IPS-11a (cell line): ENCODE measurements around the gene C3orf62.
"Not testable (repeated sequence)": the region's sequence is repeated elsewhere in the genome, so short reads cannot be mapped to it uniquely, and the experiment has no call there.

Experiments
- H3K4me3 ChIP-seq: one replicate; pipeline ENCODE4 v1.5.1; 2013; ENCODE audit warnings: low read depth, low read length, control low read depth

The C3orf62 gene

DNA sequence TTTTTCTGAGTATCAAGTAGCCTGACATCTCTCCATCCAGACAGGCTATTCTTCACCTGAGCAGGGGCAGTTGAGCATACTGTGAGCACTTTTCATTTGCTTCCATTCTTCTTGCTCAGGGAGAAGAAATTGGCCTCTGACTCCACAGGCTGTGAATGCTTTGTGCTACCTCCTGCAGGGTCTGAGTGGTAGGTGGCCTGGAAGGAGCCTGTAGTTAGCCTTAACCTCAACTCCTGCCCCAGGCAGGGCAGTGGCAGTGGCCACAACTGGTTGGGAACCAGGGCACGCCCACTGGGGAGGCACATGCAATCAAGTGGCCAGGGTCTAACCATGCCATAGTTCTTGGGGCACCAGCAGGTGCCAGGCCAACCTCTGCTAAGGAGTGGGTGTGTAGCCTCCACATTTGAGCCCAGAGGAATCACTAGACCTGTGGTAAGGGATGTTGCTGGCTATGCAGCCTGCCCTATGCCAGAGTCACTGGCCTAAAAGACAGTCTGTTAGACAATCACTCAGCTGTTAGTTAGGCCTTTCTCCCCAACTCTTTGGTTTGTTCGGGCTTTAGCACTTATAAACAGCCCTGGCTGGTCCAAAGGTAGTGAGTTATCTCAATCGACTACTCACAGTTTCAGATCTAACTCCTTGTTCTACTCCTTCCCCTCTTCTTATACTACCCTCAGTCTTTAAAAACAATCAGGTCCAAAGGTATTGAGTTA lies 7.4 kb downstream of the C3orf62 start:
- no peak overlapping the region for H3K4me3 ChIP-seq

DNA sequence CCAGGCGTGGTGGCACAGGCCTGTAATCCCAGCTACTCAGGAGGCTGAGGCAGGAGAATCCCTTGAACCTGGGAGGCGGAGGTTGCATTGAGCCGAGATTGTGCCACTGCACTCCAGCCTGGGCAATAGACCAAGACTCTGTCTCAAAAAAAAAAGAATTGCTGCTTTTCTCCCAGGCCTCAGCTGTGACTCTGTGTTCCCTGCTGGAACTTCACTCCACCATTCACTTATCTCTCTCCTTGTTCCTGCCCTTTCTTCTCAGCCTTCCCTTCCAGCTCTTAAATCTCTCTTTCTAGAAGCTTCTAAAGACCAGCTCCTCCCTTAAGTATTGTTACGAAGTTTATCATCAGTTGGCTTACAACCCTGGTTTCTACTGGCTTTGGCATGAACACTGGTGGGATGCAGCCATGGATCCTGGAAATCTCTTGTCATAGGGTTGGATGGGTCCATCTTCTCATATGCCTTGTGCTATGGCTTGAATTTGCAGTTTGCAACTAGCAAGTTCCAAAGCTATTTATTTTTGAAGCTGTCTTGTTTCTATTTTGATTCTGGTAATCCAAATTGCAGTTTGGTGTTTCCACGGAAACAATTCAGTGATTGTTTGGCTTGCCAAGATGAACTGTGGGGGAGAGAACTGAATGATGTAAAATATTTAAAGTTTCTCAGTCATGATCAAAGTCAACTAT lies 10.5 kb downstream of the C3orf62 start:
- H3K4me3 ChIP-seq = no peak overlapping the region

DNA sequence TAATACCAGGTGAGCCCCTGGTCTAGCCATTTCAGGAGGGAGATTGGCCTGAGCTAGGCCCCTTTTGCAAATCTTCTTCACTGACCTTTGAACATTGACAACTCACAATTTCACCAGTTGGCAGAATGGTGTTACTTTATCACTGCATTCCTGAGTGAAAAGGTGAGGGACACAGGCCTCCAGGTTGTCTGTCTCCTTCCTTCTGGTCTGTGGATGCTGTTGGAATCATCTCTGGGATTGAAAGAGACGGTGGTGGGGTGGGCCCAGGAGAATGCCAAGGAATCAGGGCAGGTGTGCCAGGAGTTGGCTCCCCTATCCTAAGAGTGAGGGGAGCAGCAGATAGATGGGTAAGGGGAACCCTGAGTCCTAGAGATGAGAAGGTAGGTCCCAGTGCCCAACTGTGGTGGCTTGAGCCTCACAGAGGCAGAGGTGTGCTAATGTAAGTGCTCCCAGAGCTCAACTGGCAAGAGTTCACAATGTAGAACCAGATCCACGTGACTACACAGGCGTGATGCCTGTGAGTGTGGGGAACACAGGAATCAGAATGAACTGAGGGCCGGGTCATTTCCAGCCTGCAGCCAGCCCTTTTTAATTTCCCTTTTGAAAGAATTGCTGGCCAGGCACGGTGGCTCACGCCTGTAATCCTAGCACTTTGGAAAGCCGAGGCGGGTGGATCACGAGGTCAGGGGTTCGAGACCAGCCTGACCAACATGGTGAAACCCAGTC lies 11.2 kb downstream of the C3orf62 start:
- H3K4me3 ChIP-seq = no peak overlapping the region

DNA sequence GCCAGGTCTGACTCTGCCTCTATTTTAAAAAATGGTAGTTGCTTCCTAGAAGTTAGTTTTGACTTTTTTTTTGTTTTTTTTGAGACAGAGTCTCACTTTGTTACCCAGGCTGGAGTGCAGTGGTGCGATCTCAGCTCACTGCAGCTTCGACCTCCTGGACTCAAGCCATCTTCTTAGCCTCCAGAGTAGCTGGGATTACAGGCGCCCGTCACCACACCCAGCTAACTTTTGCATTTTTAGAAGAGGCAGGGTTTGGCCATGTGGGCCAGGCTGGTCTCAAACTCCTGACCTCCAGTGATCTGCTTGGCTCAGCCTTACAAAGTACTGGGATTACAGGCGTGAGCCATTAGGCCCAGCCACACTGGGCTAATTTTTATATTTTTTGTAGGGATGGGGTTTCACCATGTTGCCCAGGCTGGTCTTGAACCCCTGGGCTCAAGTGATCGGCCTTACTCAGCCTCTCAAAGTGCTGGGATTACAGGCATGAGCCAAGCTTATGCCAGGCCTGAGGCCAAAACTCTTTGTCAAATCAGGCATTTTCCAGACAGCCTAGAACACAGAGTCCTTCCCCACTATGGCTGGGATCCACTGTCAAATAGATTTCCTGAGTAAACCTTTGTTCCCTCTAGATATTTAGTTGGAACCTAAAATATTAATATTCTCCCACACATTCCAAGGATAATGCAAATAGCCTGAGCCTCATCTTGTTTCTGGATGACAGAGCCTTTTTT lies 13.7 kb downstream of the C3orf62 start:
- no peak overlapping the region for H3K4me3 ChIP-seq

DNA sequence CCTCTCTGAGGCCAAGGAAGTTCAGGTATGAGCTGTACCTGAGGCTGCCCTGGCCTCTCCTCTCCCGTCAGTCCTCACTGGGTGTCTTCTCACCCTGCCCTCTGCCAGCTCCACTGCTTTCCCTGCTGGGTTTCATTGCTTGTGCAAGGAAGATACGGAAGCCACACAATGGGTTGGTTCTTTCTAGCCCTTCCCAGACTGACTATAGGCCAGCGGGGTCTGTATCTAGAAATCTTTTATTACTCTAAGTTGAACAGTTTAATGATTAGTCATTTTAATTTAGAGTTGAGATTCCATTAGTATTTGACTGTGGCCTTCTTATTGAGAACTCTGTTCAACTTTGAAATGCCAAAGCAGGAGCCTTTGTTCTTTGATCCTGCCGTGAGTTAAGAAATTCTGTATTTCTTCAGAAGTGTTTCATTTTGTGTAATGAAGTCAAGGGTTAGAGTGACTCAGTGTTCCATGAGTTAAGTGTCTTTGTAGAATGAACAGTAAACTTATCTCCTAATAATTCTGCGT lies 16.2 kb downstream of the C3orf62 start:
- H3K4me3 ChIP-seq = no peak overlapping the region

DNA sequence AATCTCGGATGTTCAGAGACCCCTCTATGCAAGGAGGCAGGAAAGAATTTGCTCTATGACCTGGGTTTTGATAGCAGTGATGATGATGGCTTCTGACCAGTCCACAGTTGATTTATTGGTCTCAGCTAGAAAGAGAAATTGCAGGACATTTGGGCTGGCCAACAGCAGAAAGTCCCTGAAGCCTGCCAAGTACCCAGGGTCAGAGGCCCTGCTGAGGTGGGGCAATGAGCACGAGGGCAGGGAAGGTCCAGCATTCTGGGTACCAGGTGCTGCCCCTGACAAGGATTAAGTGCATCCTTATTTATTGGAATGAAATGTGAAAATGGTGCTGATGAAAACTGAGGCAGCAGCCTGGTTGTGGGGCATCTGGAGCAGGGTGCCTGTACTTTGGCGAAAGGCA lies 19.8 kb downstream of the C3orf62 start:
- no peak overlapping the region for H3K4me3 ChIP-seq

DNA sequence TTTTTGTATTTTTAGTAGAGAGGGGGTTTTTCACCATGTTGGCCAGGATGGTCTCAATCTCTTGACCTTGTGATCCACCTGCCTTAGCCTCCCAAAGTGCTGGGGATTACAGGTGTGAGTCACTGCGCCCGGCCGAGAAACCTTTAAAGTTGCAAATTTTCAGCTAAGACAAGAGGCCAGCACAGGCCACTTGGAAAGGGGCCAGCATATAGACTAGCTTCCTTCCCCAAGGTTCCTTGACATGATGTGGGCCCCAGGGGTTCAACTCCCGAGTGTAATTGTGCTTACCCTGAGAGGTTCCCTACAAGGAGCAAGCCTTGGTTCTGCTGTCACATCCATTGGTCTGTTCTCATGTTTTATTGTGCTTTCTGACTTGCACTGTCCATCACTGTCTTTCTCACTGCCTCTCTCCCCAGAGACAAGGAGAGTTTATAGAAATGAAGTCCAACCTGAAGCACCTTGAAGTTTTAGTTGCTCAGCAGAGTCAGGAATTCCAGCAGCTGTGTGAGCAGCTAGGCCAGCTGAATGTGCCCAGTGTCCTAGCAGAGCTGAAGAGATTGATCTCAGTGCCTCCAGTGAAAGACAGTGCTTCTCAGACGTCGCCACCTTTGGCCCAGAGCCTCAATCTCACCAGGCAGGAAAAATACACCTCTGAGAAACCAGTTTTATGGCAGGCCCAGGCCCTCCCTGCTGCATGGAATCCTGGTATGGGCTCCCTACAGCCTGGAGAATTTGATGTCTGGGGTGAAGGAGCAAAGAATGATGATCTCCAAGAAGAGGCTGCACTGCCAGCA lies 21.1 kb downstream of the C3orf62 start:
- H3K4me3 ChIP-seq = no peak overlapping the region

DNA sequence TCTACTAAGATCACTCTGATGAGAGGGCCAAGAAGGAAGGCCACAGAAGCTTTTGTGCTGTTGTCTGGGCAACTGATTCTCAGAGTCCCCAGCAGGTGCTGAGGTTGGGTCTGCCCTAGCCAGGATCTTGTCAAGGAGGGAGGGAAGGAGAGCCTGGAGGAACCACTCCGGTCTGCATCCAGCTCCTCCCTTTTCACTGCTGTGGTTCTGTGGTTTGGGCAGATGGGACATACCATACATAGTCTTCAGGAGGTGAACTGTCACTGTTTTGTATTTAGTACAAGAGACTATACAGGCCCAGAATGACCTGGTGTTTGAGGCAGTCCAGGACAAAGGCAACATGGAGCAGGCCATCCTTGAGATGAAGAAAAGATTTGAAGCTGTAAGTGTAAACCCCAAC lies 21.9 kb downstream of the C3orf62 start:
- no peak overlapping the region for H3K4me3 ChIP-seq

DNA sequence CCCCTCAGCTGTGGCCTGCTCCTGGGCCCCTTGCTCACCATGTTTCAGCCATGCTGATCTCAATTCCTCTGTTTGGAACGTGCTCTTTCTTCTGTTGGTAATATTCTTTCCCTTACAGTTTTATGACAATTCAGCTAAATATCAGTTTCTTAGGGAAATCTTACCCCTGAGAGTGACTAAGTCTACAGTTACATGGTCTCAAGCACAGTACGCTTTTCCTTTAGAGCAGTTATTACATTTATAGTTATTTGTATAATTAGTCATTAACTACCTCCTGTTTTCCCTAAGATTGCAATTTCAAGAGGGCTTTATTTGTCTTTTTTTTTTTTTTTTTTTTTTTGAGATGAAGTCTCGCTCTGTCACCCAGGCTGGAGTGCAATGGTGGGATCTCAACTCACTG lies 23.5 kb downstream of the C3orf62 start:
- H3K4me3 ChIP-seq = no peak overlapping the region

DNA sequence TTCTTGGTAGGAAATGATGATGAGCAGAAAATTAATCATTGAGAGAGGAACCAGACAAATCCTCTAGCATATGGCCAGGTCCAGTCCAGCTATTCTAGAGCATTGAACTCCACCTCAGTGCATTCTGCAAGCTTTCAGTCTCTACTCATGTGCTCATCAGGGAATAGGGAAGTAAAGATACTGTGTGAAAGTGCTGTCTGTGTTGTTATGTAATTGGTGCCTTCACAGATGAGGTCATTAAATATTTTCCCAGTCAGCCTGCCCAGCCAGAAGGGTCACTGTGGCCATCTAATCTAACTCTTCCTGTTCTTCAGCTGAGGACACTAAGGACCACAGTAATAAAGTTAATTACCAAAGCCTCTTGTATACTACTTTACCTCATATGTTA lies 28.2 kb downstream of the C3orf62 start:
- no peak overlapping the region for H3K4me3 ChIP-seq

DNA sequence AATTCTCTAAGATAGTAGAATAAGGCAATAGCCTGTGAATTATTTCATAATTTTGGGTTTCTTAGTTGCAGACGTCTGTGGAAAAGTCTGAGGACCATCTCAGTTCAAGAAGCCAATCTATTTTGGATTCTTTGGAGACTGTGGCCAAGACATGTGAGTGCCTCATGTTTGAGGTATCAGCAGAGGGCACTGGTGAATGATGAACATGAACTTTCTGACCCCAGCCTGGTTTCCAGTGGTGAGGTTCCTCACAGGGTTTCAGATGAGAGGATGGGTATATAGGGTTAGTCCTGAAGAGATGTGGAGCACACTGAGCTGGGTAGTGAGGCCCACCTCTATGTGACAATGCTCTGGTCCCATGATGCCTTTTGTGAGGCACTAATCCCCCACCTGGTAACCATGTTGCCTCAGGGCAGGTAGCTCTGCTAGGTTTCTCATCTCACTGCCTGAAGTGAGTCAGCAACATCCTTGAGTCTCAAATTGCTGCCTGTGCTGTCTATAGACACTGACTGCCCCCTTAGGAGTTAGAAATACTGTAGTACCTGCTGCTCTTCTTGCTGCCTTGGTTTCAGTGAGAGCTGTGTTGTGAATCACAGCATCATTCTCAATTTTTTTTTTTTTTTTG lies 32.3 kb downstream of the C3orf62 start:
- H3K4me3 ChIP-seq = no peak overlapping the region

DNA sequence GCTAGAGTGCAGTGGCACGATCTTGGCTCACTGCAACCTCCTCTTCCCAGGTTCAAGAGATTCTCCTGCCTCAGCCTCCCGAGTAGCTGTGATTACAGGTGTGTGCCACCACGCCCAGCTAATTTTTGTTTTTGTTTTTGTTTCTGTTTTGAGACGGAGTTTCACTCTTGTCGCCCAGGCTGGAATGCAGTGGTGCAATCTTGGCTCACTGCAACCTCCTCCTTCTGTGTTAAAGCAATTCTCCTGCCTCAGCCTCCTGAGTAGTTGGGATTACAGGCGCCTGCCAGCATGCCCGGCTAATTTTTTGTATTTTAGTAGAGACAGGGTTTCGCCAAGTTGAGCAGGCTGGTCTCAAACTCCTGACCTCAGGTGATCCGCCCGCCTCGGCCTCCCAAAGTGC lies 36.9 kb downstream of the C3orf62 start:
- H3K4me3 ChIP-seq = not testable (repeated sequence)

DNA sequence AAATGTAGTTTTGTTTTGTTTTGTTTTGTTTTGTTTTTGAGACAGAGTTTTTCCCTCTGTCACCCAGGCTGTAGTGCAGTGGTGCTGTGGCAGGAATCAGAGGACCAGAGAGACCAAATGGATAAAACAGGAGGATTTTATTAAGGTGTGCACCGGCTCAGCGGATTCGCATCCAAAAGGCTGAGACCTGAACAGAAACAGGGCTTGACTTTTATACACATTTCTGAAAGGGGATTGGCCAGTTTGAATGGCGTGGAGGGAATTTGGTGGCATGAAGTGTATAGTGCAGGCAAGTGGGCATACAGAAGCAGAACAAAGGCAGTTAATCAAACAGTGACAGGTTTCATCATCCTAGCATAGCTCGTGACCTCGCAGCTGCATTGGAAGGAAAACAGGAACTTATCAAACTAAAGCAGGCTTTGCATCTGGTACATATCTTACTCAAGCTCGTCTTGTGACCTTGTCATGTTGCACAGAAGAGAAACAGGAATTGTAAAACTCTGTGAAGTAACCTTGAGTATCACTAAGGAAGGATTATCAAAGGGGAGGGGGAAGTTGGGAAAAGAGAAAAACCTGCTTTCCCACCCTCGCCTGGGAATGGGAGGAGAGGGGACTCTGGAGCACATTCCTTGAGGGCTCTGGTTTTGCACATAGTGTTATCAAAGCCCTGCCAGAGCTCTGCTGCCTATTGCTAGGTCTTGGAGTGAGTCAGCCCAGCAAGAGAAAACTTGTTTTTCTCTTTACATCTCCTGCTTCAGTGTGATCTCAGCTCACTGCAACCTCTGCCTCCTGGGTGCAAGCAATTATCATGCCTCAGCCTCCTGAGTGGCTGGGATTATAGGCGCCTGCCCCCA lies 38.5 kb downstream of the C3orf62 start:
- no peak overlapping the region for H3K4me3 ChIP-seq

DNA sequence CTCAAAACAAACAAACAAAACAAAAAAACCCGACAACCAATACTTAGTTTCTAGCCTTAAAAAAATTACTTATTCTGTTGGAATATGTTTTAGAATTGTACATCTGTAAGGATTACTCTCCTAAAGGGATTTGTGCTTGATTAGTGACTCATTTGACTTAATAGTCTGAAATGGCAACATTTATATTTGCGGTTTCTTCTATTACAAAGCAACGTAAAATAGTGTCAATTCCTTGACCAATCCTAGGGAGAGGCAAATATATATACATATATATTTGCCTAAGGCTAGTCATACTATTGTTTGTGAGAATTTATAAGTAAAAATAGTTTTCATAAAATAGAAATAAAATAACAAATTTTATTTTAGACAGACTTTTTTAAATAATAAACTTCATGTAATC lies 39.7 kb downstream of the C3orf62 start:
- no peak overlapping the region for H3K4me3 ChIP-seq

DNA sequence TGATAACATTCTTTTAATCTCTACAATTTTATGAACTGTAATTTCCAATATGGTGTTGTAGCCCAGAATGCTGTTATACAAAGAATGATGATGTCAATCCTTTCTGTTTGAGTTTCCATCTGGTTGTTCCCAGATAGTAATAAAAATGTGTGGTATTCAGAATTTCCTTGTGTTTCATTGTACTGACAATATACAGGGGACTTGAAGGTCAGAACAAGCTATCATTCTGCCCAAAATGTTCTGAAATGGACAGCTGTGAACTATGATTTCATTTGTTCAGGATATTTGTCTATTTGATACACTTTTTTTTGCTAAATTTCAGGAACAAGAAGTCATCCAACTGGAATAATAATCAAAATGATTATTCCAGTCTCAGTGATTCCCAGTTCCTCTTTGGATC lies 40.8 kb downstream of the C3orf62 start:
- H3K4me3 ChIP-seq = no peak overlapping the region

DNA sequence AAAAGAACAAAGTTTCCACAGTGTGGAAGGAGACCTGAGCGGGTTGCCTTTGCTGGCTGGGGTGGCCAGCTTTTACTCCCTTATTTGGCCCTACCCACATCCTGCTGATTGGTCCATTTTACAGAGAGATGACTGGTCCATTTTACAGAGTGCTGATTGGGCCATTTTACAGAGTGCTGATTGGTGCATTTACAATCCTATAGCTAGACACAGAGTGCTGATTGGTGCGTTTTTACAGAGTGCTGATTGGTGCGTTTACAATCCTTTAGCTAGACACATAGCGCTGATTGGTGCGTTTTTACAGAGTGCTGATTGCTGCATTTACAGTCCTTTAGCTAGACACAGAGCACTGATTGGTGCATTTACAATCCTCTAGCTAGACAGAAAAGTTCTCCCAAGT lies 48.2 kb downstream of the C3orf62 start:
- H3K4me3 ChIP-seq = not testable (repeated sequence)

DNA sequence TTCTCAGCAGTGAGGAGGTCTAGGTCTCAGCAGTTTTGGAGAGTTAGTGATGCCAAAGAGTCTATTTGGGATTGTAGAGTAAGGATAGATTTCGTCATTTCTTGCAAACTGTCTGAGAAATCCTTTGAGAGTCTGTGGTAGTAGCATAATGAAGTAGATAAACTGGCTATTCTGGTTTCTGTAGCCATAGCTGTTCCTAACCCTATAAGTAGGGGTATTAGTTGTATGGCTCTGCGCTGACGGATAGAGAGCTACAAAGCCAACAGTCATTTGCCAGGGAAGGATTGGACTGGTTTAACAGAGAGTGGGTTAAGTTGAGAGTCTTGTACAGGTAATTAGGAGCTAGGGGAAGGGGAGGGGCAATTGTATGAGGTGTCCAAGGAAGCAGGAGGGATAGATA lies 55.0 kb downstream of the C3orf62 start:
- no peak overlapping the region for H3K4me3 ChIP-seq

DNA sequence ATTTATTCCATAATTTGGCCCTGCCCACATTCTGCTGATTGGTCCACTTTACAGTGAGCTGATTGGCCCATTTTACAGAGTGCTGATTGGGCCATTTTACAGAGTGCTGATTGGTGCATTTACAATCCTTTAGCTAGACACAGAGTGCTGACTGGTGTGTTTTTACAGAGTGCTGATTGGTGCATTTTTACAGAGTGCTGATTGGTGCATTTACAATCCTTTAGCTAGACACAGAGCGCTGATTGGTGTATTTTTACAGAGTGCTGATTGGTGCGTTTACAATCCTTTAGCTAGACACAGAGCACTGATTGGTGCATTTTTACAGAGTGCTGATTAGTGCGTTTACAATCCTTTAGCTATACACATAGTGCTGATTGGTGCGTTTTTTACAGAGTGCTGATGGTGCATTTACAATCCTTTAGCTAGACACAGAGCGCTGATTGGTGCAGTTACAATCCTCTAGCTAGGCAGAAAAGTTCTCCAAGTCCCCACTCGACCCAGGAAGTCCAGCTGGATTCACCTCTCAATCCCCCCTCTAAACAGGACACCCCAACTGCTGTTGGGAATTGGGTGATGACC lies 56.0 kb downstream of the C3orf62 start:
- not testable (repeated sequence) for H3K4me3 ChIP-seq

DNA sequence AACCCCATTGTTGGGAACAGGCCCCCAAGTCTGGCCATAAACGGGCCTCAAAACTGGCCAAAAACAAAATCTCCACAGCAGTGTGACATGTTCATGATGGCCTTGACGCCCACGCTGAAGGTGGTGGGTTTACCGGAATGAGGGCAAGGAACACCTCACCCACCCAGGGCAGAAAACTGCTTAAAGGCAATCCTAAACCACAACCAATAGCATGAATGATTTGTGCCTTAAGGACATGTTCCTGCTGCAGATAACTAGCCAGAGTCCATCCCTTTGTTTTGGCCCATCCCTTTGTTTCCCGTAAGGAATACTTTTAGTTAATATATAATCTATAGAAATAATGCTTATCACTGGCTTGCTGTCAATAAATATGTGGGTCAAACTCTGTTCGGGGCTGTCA lies 57.9 kb downstream of the C3orf62 start:
- no peak overlapping the region for H3K4me3 ChIP-seq
